CD14-positive monocyte (primary cell): ENCODE results near the gene SPRR1B. TPM values are rescaled to one million over a fixed set of nuclear protein-coding genes. Genes with fewer than 3 reads are reported as not detected.

Experiments used
- DNase-seq, 3 donors: peaks; one replicate each; pipeline ENCODE4 v3.0.0-alpha.2; 2011 to 2022
- H2AFZ ChIP-seq: 2 replicates; pipeline ENCODE4 v1.6.0; 2012; ENCODE audit warnings: mild to moderate bottlenecking, low read depth, low read length, inconsistent platforms; ENCODE audit not compliant: insufficient read depth, poor library complexity, severe bottlenecking
- H3K27ac ChIP-seq, 2 donors: 1 replicate in 1 of 2; 2 replicates in 1 of 2; pipeline ENCODE4 v1.5.1; 2012 to 2013; ENCODE audit warnings: low read length in 2 of 2, control low read depth in 1 of 2, inconsistent platforms in 1 of 2, low read depth in 1 of 2, mild to moderate bottlenecking in 1 of 2
- H3K27me3 ChIP-seq, 2 donors: one replicate each; pipeline versions ENCODE4 v1.6.0 to v1.6.1; 2011 to 2013; ENCODE audit warnings: low read length in 2 of 2; ENCODE audit not compliant: control insufficient read depth in 2 of 2, insufficient read depth in 2 of 2
- H3K36me3 ChIP-seq, 2 donors: replicated peaks in 1 of 2; 1 replicate in 1 of 2; 2 replicates in 1 of 2; pipeline versions ENCODE4 v1.5.1 to v1.6.1; 2012 to 2013; ENCODE audit warnings: low read length in 2 of 2, control low read depth in 1 of 2, inconsistent platforms in 1 of 2, mild to moderate bottlenecking in 1 of 2; ENCODE audit not compliant: insufficient read depth in 2 of 2, control insufficient read depth in 1 of 2
- H3K4me1 ChIP-seq, 2 donors: 1 replicate in 1 of 2; 2 replicates in 1 of 2; pipeline versions ENCODE4 v1.5.1 to v1.6.1; 2012 to 2013; ENCODE audit warnings: low read length in 2 of 2, control low read depth in 1 of 2, inconsistent platforms in 1 of 2, mild to moderate bottlenecking in 1 of 2, moderate library complexity in 1 of 2; ENCODE audit not compliant: insufficient read depth in 2 of 2, control insufficient read depth in 1 of 2
- H3K4me2 ChIP-seq: replicated peaks from 2 replicates; pipeline ENCODE3; 2012; ENCODE audit warnings: low read length, moderate library complexity, mild to moderate bottlenecking; ENCODE audit not compliant: poor library complexity, severe bottlenecking; ENCODE audit errors: extremely low read depth
- H3K4me3 ChIP-seq, 3 experiments: fragments of 200-600 bp in 1 of 3; sonication (generic) in 1 of 3; replicated peaks in 1 of 3; 1 replicate in 2 of 3; 2 replicates in 1 of 3; pipeline ENCODE4 v1.5.1; 2011 to 2013; ENCODE audit warnings: low read length in 3 of 3, mild to moderate bottlenecking in 3 of 3, control low read depth in 2 of 3, low read depth in 2 of 3, inconsistent platforms in 1 of 3, moderate library complexity in 1 of 3
- H3K79me2 ChIP-seq: 2 replicates; pipeline ENCODE4 v1.6.0; 2012; ENCODE audit warnings: mild to moderate bottlenecking, control low read depth, inconsistent platforms, low read length, moderate library complexity; ENCODE audit not compliant: insufficient read depth
- H3K9ac ChIP-seq: 2 replicates; pipeline ENCODE4 v1.6.0; 2017; ENCODE audit warnings: low read length, mild to moderate bottlenecking; ENCODE audit not compliant: insufficient read depth, poor library complexity, severe bottlenecking
- H3K9me3 ChIP-seq, 2 donors: replicated peaks in 1 of 2; 1 replicate in 1 of 2; 2 replicates in 1 of 2; pipeline versions ENCODE4 v1.5.1 to v1.6.1; 2012 to 2013; ENCODE audit warnings: low read length in 2 of 2, control low read depth in 1 of 2; ENCODE audit not compliant: control insufficient read depth in 1 of 2, insufficient read depth in 1 of 2
- H4K20me1 ChIP-seq: 2 replicates; pipeline ENCODE4 v1.6.0; 2012; ENCODE audit warnings: mild to moderate bottlenecking, low read length, control low read depth, moderate library complexity; ENCODE audit not compliant: insufficient read depth
- H3K27ac Mint-ChIP-seq, 7 donors: one replicate each; pipeline ENCODE4 v1.8.0; 2020; ENCODE audit warnings: mild to moderate bottlenecking in 7 of 7, mixed read lengths in 7 of 7, moderate library complexity in 6 of 7, inconsistent platforms in 2 of 7
- H3K27me3 Mint-ChIP-seq, 3 donors: one replicate each; pipeline ENCODE4 v1.8.0; 2021 to 2022; ENCODE audit warnings: low read depth in 3 of 3, mild to moderate bottlenecking in 3 of 3, mixed read lengths in 3 of 3, moderate library complexity in 3 of 3, inconsistent platforms in 1 of 3
- H3K36me3 Mint-ChIP-seq, 2 donors: one replicate each; pipeline ENCODE4 v1.8.0; 2020; ENCODE audit warnings: mixed read lengths in 2 of 2, inconsistent platforms in 1 of 2, mild to moderate bottlenecking in 1 of 2
- H3K4me1 Mint-ChIP-seq: one replicate; pipeline ENCODE4 v1.8.0; 2020; ENCODE audit warnings: mild to moderate bottlenecking, mixed read lengths
- H3K4me3 Mint-ChIP-seq, 2 donors: one replicate each; pipeline ENCODE4 v1.8.0; 2020; ENCODE audit warnings: mild to moderate bottlenecking in 2 of 2, mixed read lengths in 2 of 2, moderate library complexity in 1 of 2
- H3K9me3 Mint-ChIP-seq, 7 donors: one replicate each; pipeline ENCODE4 v1.8.0; 2020 to 2022; ENCODE audit warnings: mixed read lengths in 7 of 7, mild to moderate bottlenecking in 6 of 7, moderate library complexity in 6 of 7, inconsistent platforms in 2 of 7
- CTCF ChIP-seq: fragments of 200-600 bp; IDR thresholded peaks from one replicate; pipeline ENCODE4 v1.8.0; 2022; ENCODE audit warnings: antibody characterized with exemption, mild to moderate bottlenecking
- WGBS: methylation state at CpG from one replicate; pipeline ENCODE4 v1.1.5; 2013; ENCODE audit warnings: missing lambda C conversion rate; ENCODE audit not compliant: insufficient coverage; 5-methylcytosine and 5-hydroxymethylcytosine counted together
- intact Hi-C, 2 donors: fragments of 100-400 bp; cut with micrococcal nuclease; formaldehyde crosslinking; loops; one replicate each; pipeline versions ENCODE4 v1.15.0 to v1.15.1; 2023
- polyA plus RNA-seq, 3 donors: library from polyadenylated mRNA; depleted of rRNA in 1 of 3; unstranded in 2 of 3; stranded (reverse) in 1 of 3; fragments of 300-500 nt in 2 of 3; fragments of >200 nt in 1 of 3; fragmentation: Illumina TruSeq in 2 of 3; gene quantifications; 1 replicate in 2 of 3; 2 replicates in 1 of 3; pipeline ENCODE4 v1.2.3, GENCODE V29; 2012 to 2021

Gene SPRR1B
- polyA plus RNA-seq, 3 donors: not detected

- no peaks in the 10 kb centered on the region for H4K20me1 ChIP-seq
- H3K9me3 ChIP-seq: no peaks in the 10 kb centered on the region
- intact Hi-C loops: no loop called here
- no peak for DNase-seq
- no peak overlapping the region for H3K4me3 ChIP-seq
- Mint-ChIP-seq H3K36me3 (no peaks in the 10 kb centered on the region), H3K4me1 (no peaks in the 10 kb centered on the region), H3K27ac (no peak overlapping the region), H3K9me3 (peaks cover 0 to 4% (median 0%) of the 10 kb centered on the region in 7 donors), H3K27me3 (peaks cover 2 to 6% (median 5%) of the 10 kb centered on the region in 3 donors), H3K4me3 (no peak overlapping the region)
- no peaks in the 10 kb centered on the region for H3K79me2 ChIP-seq
- H3K36me3 ChIP-seq: no peaks in the 10 kb centered on the region
- TF ChIP-seq CTCF: no peak
- H3K4me2 ChIP-seq: no peak overlapping the region
- no peaks in the 10 kb centered on the region for H3K4me1 ChIP-seq
- WGBS: no CpG with 5 or more reads among the region's 1 CpG
- no peak overlapping the region for H3K27ac ChIP-seq
- H2AFZ ChIP-seq: no peak overlapping the region
- peaks cover 0 to 2% of the 10 kb centered on the region in 2 donors for H3K27me3 ChIP-seq
- no peak overlapping the region for H3K9ac ChIP-seq
Observed at GRCh38 chr1:153025797-153026196, 5.2 kb upstream of the SPRR1B start.

- H4K20me1 ChIP-seq: no peaks in the 10 kb centered on the region
- TF ChIP-seq CTCF: no peak
- H2AFZ ChIP-seq: no peak overlapping the region
- H3K27me3 ChIP-seq: peaks cover 0 to 2% of the 10 kb centered on the region in 2 donors
- Mint-ChIP-seq H3K27me3 (peaks cover 2 to 10% (median 2%) of the 10 kb centered on the region in 3 donors), H3K9me3 (peaks cover 0 to 4% (median 0%) of the 10 kb centered on the region in 7 donors), H3K27ac (no peak overlapping the region), H3K4me1 (no peaks in the 10 kb centered on the region), H3K36me3 (no peaks in the 10 kb centered on the region), H3K4me3 (no peak overlapping the region)
- H3K9me3 ChIP-seq: no peaks in the 10 kb centered on the region
- H3K4me3 ChIP-seq: no peak overlapping the region
- H3K4me1 ChIP-seq: no peaks in the 10 kb centered on the region
- no peak overlapping the region for H3K4me2 ChIP-seq
- intact Hi-C loops: no loop called here
- H3K9ac ChIP-seq: no peak overlapping the region
- no peaks in the 10 kb centered on the region for H3K79me2 ChIP-seq
- no peak overlapping the region for H3K27ac ChIP-seq
- H3K36me3 ChIP-seq: no peaks in the 10 kb centered on the region
- WGBS: no CpG with 5 or more reads among the region's 1 CpG
- no peak for DNase-seq
Observed at GRCh38 chr1:153028766-153029165, 2.2 kb upstream of the SPRR1B start.
